ENCODE data around the gene RINL.
"Not testable (repeated sequence)": the region's sequence is repeated elsewhere in the genome, so short reads cannot be mapped to it uniquely, and the experiment has no call there.

DNA sequence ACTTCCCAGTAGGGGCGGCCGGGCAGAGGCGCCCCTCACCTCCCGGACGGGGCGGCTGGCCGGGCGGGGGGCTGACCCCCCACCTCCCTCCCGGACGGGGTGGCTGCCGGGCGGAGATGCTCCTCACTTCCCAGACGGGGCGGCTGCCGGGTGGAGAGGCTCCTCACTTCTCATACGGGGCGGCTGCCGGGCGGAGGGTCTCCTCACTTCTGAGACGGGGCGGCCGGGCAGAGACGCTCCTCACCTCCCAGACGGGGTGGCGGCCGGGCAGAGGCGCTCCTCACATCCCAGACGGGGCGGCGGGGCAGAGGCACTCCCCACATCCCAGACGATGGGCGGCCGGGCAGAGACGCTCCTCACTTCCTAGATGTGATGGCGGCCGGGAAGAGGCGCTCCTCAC lies 22.3 kb downstream of the RINL start:
- TF ChIP-seq POLR2A (IDR thresholded peaks at IDR 0.05) = not testable (repeated sequence)
- TF ChIP-seq, protein P1, sequence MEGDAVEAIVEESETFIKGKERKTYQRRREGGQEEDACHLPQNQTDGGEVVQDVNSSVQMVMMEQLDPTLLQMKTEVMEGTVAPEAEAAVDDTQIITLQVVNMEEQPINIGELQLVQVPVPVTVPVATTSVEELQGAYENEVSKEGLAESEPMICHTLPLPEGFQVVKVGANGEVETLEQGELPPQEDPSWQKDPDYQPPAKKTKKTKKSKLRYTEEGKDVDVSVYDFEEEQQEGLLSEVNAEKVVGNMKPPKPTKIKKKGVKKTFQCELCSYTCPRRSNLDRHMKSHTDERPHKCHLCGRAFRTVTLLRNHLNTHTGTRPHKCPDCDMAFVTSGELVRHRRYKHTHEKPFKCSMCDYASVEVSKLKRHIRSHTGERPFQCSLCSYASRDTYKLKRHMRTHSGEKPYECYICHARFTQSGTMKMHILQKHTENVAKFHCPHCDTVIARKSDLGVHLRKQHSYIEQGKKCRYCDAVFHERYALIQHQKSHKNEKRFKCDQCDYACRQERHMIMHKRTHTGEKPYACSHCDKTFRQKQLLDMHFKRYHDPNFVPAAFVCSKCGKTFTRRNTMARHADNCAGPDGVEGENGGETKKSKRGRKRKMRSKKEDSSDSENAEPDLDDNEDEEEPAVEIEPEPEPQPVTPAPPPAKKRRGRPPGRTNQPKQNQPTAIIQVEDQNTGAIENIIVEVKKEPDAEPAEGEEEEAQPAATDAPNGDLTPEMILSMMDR (IDR thresholded peaks at IDR 0.05) = not testable (repeated sequence)

Measured in testis (tissue), 2 donors.